MM.1S (cell line): Measurements from ENCODE around the gene BOC.

Source experiments
- EZH2 ChIP-seq: fragments of 300-600 bp; sonication (generic); optimal IDR thresholded peaks from 2 replicates; pipeline ENCODE3; 2017; ENCODE audit warnings: low read depth, mild to moderate bottlenecking, antibody characterized with exemption, low read length, mixed read lengths
- TF ChIP-seq, protein P1 (sequence below): fragments of 300-600 bp; sonication (generic); IDR thresholded peaks from 2 replicates; pipeline ENCODE4 v1.5.1; 2016; ENCODE audit warnings: antibody characterized with exemption, low read length, mixed read lengths

DNA sequence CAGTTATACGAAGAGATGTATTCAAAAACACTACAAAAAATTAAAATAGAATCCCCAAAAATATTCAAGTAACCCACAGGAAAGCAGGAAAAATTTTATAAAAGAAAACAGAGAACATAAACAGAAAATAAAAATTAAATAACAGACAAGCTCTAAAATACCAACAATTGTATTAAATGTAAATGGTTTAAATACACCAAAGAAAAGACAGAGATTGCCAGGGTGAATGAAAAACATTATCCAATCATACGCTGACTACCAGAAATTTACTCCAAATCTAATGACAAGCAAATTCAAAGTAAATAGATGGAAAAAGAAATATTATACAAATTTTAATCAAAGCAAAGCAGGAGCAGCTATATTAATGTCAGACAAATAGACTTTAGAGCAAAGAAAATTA, 103.6 kb downstream of the BOC start:
- TF ChIP-seq, protein P1, sequence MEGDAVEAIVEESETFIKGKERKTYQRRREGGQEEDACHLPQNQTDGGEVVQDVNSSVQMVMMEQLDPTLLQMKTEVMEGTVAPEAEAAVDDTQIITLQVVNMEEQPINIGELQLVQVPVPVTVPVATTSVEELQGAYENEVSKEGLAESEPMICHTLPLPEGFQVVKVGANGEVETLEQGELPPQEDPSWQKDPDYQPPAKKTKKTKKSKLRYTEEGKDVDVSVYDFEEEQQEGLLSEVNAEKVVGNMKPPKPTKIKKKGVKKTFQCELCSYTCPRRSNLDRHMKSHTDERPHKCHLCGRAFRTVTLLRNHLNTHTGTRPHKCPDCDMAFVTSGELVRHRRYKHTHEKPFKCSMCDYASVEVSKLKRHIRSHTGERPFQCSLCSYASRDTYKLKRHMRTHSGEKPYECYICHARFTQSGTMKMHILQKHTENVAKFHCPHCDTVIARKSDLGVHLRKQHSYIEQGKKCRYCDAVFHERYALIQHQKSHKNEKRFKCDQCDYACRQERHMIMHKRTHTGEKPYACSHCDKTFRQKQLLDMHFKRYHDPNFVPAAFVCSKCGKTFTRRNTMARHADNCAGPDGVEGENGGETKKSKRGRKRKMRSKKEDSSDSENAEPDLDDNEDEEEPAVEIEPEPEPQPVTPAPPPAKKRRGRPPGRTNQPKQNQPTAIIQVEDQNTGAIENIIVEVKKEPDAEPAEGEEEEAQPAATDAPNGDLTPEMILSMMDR = no peak
- no peak for TF ChIP-seq EZH2
